Measurements from ENCODE around the gene ECEL1.

ECEL1 gene

GRCh38 chr2:232483311-232483922 lies 4.2 kb downstream of the ECEL1 start:
- no peak for DNase-seq

GRCh38 chr2:232482301-232483238 lies 5.1 kb downstream of the ECEL1 start:
- DNase-seq, result no peak

GRCh38 chr2:232481322-232482140 lies 6.1 kb downstream of the ECEL1 start:
- no peak for DNase-seq

DNA sequence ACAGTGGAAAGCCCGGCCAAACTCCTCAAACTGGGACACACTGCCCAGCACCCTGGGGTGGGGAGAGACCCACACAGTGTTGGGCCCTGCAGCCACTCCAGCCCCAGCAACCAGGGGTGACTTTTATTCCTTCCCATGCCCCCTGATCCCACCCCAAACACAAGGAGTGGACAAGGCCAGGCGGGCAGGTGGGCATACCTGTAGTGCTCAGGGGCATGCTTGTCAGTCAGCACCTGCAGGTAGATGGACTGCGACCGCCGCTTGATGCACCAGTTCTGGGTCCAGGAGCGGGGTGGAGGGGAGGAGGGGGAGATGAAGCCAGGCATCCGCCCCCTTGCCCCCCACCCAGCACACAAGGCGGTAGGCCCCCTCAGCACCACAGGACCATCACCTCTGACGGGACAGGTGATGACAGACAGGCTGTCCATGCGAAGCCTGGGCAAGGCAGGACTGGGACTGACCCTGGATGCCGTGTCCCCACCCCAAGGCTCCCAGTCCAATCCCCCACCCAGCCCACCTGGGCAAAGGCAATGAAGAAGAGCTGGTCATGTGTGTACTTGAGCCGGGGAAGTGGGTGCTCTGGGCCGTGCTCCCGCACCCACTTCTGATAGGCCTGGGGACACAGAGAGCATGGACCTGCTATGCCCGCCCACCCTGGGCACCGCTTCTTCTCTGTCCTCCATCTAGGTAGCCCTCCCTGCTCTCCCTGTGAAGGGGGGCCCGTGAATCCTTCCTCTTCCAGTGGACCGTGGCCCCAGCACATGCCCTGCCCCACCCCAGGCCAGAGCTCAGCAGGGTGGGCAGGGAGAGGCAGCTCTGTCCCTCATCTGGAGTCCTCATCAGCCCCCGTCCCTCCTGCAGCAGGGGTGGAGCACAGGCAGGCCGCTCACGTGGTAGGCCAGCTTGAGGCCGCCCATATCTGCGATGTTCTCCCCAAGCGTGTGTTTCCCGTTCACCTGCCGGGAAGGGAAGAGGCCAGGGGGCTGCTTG lies 7.1 kb downstream of the ECEL1 start:
- DNase-seq, result no peak

DNA sequence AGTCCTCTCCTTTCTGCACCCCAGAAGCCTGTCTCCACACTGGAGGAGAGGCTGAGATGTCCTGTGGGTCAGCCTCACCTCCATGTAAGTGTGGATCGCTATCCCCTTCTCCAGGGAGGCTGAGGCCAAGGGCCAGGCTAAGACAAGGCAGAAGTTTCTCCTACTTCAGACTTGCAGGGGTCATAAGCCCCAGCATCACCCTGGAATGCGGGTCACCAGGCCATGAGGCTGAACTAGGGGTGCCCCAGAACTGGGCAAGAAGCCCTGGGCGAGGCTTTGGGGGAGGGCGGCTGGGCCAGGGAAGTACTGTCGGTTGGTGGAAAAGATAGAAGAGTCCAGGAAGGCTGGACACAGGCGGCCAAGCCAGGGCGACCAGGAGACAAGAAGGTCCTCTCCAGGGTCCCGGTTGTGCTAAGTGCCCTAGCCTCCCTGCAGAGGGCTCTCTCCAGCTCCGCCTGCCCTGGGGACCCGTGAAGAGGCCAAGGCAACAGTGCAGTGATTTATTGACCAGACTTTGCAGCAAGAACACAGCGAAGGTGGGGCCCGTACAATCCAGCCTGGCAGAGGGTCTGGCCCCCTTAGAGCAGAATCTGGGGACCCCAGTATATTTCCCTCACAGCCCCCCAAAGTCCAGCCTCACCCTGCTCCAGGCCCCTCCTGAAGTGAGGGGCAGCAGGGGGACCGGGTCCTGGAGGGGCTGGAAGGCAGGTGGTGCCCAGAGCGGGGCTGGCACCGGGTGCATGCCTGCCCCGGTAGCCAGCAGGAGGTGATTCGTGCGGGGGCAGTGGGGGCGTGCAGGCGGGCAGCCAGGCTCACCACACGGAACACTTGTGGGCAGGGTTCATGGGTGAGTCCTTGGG lies 8.1 kb downstream of the ECEL1 start:
- DNase-seq, result no peak

DNA sequence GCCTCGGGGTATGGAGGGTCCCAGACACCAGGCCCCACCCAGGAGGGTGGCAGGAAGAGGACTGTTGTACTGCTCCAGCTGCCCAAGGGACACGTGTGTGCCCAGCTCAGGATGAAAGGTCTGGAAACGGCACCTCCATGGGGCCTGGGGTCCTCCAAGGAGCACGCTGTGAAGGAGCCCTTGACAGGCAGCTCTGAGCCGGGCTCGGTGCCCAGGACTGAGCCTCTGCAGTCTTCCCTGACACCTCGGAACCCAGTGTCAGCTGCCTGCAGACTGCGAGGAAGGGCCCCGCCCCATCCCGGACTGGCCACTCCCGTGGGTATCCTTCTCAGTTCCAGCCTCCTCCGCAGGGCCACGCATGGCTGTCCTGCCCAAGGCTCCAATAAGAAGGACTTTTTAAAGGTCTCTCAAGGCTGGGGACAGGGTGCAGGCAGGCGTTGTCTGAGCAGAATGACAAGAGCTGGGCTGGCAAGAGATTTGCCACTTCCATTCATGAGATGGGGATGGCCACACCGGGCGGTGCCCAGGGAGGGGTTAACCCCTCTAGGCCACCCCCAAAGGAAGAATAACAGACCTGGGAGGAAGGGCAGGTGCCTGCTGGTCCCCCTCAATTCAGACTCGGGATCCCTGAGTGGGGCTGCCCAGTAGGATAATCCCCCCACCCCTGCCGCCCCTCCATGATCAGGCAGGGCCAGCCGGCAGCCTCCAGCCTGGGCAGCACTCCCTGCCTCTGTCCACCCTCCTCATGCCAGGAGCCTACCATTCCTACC lies 8.9 kb downstream of the ECEL1 start:
- DNase-seq, result no peak

GRCh38 chr2:232477751-232478510 lies 9.7 kb downstream of the ECEL1 start:
- DNase-seq, result no peak

- no peak for DNase-seq
Observed at GRCh38 chr2:232476791-232477190, 10.8 kb downstream of the ECEL1 start.

DNA sequence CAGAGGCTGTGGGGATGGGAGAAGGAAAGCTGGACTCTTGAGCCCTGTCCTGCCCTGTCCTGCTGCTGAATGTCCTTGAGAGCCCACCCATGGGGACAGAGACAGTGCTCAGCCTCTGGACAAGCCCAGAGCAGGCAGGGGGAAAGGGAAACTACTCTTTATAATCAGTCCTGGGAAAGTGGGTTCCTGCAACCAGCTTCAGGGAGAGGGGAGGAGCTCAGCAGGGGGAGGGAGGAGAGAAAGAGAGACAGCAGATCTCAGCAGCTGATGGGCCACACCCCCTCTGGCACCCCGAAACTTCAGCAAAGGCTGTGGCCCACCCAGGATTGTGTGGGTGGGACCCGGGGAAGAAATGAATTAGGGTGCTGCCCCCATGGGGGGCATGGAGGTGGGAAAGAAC lies 11.6 kb downstream of the ECEL1 start:
- no peak for DNase-seq

- no peak for DNase-seq
Observed at GRCh38 chr2:232473467-232473890, 14.2 kb downstream of the ECEL1 start.

DNA sequence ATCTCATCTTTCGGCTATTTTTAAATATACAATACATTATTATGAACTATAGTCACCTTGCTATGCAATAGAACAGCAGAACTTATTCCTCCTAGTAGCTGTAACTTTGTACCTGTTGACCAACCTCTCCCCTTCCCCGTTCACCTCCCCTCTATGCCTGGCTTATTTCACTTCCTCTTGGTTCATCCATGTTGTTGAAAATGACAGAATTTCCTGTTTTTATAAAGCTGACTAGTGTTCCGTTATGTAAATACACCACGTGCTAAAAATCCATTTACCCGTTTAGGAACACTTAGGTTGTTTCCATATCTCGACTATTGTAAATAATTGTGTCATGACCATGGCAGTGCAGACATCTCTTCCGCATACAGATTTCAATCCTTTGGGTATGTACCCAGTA lies 21.4 kb downstream of the ECEL1 start:
- DNase-seq, result no peak

- DNase-seq, result no peak
Observed at GRCh38 chr2:232465061-232465460, 22.6 kb downstream of the ECEL1 start.

DNA sequence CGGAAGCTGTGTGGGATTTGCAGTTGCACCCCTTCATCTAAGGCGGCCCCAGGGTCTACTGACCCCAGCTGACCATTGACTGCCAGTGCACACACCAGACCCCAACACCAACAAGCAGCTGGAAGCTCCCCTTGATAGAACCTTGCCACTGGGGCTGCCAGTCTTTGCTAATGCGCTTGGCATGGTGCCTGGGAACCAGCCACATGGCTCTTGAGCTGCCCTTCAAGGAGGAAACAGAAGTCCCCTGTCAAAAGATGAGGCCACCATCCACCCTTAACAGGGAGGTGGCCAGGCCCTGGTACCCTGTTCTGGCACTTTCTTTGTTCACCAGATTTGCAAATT lies 23.1 kb downstream of the ECEL1 start:
- DNase-seq, result no peak

GRCh38 chr2:232463701-232464543 lies 23.7 kb downstream of the ECEL1 start:
- no peak for DNase-seq

- no peak for DNase-seq
Observed at GRCh38 chr2:232460171-232460570, 27.5 kb downstream of the ECEL1 start.

- no peak for DNase-seq
Observed at GRCh38 chr2:232459419-232460035, 28.1 kb downstream of the ECEL1 start.

DNA sequence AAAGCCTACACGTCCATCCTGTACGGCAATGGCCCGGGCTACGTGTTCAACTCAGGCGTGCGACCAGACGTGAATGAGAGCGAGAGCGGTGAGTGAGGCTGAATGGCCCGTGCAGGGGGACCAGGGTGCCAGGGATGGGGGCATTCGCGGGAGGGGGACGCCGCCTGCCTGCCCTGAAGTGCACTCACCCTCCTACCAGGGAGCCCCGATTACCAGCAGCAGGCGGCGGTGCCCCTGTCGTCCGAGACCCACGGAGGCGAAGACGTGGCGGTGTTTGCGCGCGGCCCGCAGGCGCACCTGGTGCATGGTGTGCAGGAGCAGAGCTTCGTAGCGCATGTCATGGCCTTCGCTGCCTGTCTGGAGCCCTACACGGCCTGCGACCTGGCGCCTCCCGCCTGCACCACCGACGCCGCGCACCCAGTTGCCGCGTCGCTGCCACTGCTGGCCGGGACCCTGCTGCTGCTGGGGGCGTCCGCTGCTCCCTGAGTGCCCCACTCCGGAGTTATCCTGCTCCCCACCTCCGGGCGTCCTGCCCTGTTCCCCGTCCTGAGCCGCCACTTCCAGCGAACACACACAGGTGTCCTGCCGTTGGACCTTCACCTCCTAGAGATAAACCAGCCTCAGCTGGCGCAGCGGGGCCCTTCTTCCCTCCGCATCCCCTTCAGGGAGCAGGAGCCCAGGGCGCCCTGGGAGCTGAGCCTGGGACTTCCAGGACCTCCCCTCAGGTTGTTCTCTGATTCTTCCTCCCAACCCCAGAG lies 28.8 kb downstream of the ECEL1 start:
- no peak for DNase-seq
